ENCODE results near the gene MMP28. TPM values are rescaled to one million over a fixed set of nuclear protein-coding genes. Genes with fewer than 3 reads are reported as not detected.

The MMP28 gene
- total and polyA plus RNA-seq, 10 of the 15 experiments (the other 5 are each of a cell fraction or from before 2014, with no cell fraction given), result not detected

DNA sequence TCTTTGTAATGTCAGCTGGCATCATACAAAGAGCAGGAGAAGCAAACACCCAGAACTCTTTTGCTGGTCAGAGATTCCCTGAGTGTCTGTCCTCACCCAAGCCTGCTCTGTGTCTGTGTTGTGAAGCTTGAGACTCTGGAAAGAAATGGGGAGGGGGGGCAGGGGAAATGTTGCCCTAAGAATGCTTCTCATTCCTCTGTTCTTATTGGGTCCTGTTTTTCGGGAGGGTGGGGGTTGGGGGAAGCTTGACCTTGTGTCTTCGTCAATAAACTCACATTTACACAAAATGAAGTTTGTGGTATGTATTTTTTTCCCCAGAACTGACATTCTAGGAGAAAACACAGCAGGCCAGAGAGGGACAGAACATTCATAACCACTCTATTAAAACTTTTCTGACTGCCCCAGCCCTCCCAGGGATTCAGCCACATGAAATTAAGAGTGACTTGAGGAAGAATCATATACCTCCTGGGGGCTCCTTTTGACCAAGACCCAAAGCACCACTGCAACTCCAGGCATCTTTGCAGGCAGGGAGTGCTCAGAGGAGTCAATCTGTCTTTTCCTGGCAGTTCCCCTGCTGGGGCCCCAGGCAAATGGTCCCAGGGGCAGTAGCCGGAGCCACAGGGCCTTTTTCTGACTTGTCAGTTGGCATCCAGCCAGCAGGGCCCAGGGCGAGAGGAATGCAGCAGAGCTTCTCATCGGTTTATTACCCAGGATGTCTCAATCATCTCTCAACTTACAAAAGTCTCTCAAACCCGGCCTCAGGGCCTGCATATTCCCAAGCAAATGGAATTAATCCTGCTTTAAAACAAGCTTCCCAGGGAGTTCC lies 69.1 kb downstream of the MMP28 start (continued):
- TF ChIP-seq, protein P1, sequence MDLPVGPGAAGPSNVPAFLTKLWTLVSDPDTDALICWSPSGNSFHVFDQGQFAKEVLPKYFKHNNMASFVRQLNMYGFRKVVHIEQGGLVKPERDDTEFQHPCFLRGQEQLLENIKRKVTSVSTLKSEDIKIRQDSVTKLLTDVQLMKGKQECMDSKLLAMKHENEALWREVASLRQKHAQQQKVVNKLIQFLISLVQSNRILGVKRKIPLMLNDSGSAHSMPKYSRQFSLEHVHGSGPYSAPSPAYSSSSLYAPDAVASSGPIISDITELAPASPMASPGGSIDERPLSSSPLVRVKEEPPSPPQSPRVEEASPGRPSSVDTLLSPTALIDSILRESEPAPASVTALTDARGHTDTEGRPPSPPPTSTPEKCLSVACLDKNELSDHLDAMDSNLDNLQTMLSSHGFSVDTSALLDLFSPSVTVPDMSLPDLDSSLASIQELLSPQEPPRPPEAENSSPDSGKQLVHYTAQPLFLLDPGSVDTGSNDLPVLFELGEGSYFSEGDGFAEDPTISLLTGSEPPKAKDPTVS (IDR thresholded peaks at IDR 0.05; ENCODE audit: low read depth, low read length), result no peak
- TF ChIP-seq SRF (IDR thresholded peaks at IDR 0.05; ENCODE audit: low read depth in 2 of 2, low read length in 2 of 2), result no peak

DNA sequence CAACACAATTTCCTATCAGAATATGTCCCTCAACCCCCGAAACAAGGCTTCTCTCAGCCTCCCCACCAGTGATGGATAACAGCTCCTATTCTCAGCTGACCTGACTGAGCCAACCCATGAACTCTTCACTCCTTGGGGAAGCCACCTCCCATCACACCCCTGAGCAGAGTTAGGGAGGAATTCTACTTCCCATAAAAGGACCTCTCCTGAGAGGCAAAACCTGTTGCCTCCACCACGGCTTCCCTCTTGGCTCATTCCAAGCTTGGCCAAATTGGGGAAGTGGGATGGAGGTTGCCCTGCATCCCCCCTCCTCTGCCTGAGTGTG lies 69.7 kb downstream of the MMP28 start:
- ChIA-PET CTCF (no interaction called here), RAD21 (ENCODE audit: unreplicated experiment) (no interaction called here), POLR2A (interaction anchor here (1.0 kb wide), 1 partner anchor 18 kb away, joined by 3 read pairs; no protein-coding TSS in a partner anchor), SMC1A (ENCODE audit: uncharacterized antibody, unreplicated experiment) (no interaction called here)
- H3K9ac ChIP-seq (ENCODE audit: control insufficient read depth, insufficient read depth, low read length), result no peak overlapping the region
- H2AFZ ChIP-seq (ENCODE audit: control insufficient read depth, low read depth, low read length), result no peak overlapping the region
- DNase-seq (ENCODE audit: low read depth, low spot score), result no peak
- H3K4me2 ChIP-seq (ENCODE audit: control insufficient read depth, insufficient read depth), result no peak overlapping the region
- intact Hi-C loops (cut with micrococcal nuclease; ENCODE audit: unreplicated experiment), result no loop called here
- H3K36me3 ChIP-seq (ENCODE audit: control insufficient read depth in 2 of 2, insufficient read depth in 2 of 2, low read length in 1 of 2), result peaks cover 3 to 5% of the 10 kb centered on the region in 2 experiments; a peak in 3 of 4 replicates
- 88% methylated on average over 2 of the region's 2 CpGs for WGBS (ENCODE audit: insufficient coverage, insufficient replicate concordance, low lambda C conversion rate, missing lambda C conversion rate)
- H4K20me1 ChIP-seq (ENCODE audit: control insufficient read depth, insufficient read depth), result no peaks in the 10 kb centered on the region
- no peak for TF ChIP-seq ZNF24 (IDR thresholded peaks at IDR 0.05)
- no peak for TF ChIP-seq TCF12 (IDR thresholded peaks at IDR 0.05; ENCODE audit: low read depth, low read length)
- no peak for TF ChIP-seq RB1 (IDR thresholded peaks at IDR 0.05; ENCODE audit: borderline replicate concordance)
- TF ChIP-seq TBL1XR1 (IDR thresholded peaks at IDR 0.05; ENCODE audit: low read depth, low read length), result no peak
- no peak for TF ChIP-seq JUND (IDR thresholded peaks at IDR 0.05; ENCODE audit: low read depth, low read length)
- TF ChIP-seq FOS (IDR thresholded peaks at IDR 0.05; ENCODE audit: borderline replicate concordance, extremely low read depth, insufficient read length), result no peak
- no peak for TF ChIP-seq JUNB (IDR thresholded peaks at IDR 0.05)
- TF ChIP-seq MXI1 (IDR thresholded peaks at IDR 0.05; ENCODE audit: low read depth, low read length), result no peak
- TF ChIP-seq MTA2 (IDR thresholded peaks at IDR 0.05; ENCODE audit: low read depth), result no peak
- TF ChIP-seq STAT3 (IDR thresholded peaks at IDR 0.05; ENCODE audit: low read depth, low read length), result no peak
- TF ChIP-seq, protein P2, sequence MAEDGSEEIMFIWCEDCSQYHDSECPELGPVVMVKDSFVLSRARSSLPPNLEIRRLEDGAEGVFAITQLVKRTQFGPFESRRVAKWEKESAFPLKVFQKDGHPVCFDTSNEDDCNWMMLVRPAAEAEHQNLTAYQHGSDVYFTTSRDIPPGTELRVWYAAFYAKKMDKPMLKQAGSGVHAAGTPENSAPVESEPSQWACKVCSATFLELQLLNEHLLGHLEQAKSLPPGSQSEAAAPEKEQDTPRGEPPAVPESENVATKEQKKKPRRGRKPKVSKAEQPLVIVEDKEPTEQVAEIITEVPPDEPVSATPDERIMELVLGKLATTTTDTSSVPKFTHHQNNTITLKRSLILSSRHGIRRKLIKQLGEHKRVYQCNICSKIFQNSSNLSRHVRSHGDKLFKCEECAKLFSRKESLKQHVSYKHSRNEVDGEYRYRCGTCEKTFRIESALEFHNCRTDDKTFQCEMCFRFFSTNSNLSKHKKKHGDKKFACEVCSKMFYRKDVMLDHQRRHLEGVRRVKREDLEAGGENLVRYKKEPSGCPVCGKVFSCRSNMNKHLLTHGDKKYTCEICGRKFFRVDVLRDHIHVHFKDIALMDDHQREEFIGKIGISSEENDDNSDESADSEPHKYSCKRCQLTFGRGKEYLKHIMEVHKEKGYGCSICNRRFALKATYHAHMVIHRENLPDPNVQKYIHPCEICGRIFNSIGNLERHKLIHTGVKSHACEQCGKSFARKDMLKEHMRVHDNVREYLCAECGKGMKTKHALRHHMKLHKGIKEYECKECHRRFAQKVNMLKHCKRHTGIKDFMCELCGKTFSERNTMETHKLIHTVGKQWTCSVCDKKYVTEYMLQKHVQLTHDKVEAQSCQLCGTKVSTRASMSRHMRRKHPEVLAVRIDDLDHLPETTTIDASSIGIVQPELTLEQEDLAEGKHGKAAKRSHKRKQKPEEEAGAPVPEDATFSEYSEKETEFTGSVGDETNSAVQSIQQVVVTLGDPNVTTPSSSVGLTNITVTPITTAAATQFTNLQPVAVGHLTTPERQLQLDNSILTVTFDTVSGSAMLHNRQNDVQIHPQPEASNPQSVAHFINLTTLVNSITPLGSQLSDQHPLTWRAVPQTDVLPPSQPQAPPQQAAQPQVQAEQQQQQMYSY (CRISPR knock-in tag; IDR thresholded peaks at IDR 0.05), result no peak
- no peaks in the 10 kb centered on the region for H3K79me2 ChIP-seq (ENCODE audit: control insufficient read depth, insufficient read depth, low read length)
- in situ Hi-C loops (cut with MboI), result no loop called here
- no peaks in the 10 kb centered on the region for H3K9me3 ChIP-seq (replicated peaks; ENCODE audit: control insufficient read depth, insufficient read depth, low read length)
- FAIRE-seq, result no peak
- H3K4me3 ChIP-seq, result no peak overlapping the region
- no peak overlapping the region for H3K27ac ChIP-seq (ENCODE audit: control insufficient read depth, insufficient read depth)
- TSS peak; percentile 50 for BruUV-seq (replicated peaks)
- no peak for ATAC-seq
- H3K4me1 ChIP-seq (ENCODE audit: control insufficient read depth, insufficient read depth, low read length), result no peaks in the 10 kb centered on the region
- H3K27me3 ChIP-seq (replicated peaks in 1 of 2; ENCODE audit: control insufficient read depth in 2 of 2, insufficient read depth in 2 of 2, low read length in 1 of 2), result no peaks in the 10 kb centered on the region
